H7 (cell line): ENCODE measurements around the gene NOXO1. TPM values are rescaled to one million over a fixed set of nuclear protein-coding genes. Genes with fewer than 3 reads are reported as not detected.

Experiments
- total RNA-seq: library from RNA; depleted of rRNA; stranded (reverse); fragments of >200 nt; shearing (Covaris generic); gene quantifications from 2 replicates; pipeline ENCODE4 v1.2.3, GENCODE V29; 2014; rRNA removed

Gene NOXO1
- total RNA-seq, 1 experiment from 2014 or later: not detected

Other genes with a start within 250 kb of the NOXO1 start
- 147 and 179 TPM in 2 replicates for gene NME3, start 209.9 kb downstream of the NOXO1 start, total RNA-seq
- gene EME2, start 208.7 kb downstream of the NOXO1 start, total RNA-seq: 12.7 and 15.3 TPM in 2 replicates
- 304 and 324 TPM in 2 replicates for gene MRPS34, start 208.3 kb downstream of the NOXO1 start, total RNA-seq
- gene SPSB3, start 198.9 kb downstream of the NOXO1 start, total RNA-seq: 43.3 and 60.4 TPM in 2 replicates
- 138 and 152 TPM in 2 replicates for gene NUBP2, start 198.5 kb downstream of the NOXO1 start, total RNA-seq
- not detected in 2 replicates for gene IGFALS, start 187.8 kb downstream of the NOXO1 start, total RNA-seq
- 45.6 and 51.8 TPM in 2 replicates for gene HAGH, start 154.6 kb downstream of the NOXO1 start, total RNA-seq
- gene FAHD1, start 154.3 kb downstream of the NOXO1 start, total RNA-seq: 18.2 and 26.1 TPM in 2 replicates
- gene MEIOB, start 109.3 kb downstream of the NOXO1 start, total RNA-seq: 6.4 and 7.9 TPM in 2 replicates
- gene HS3ST6, start 63.1 kb downstream of the NOXO1 start, total RNA-seq: not detected in 2 replicates
- 13.2 and 16.1 TPM in 2 replicates for gene MSRB1, start 38.3 kb downstream of the NOXO1 start, total RNA-seq
- 0.44 TPM in 1 of 2 replicates, not detected in the other for gene RPL3L, start 26.8 kb downstream of the NOXO1 start, total RNA-seq
- gene NDUFB10, start 21.9 kb downstream of the NOXO1 start, total RNA-seq: 305 and 403 TPM in 2 replicates
- 4,719 and 5,018 TPM in 2 replicates for gene RPS2, start 16.6 kb downstream of the NOXO1 start, total RNA-seq
- not detected in 2 replicates for gene RNF151, start 14.6 kb downstream of the NOXO1 start, total RNA-seq
- gene TBL3, start 9.4 kb downstream of the NOXO1 start, total RNA-seq: 91.7 and 104 TPM in 2 replicates
- 75.1 and 77.8 TPM in 2 replicates for gene GFER, start 2.7 kb upstream of the NOXO1 start, total RNA-seq
- gene SYNGR3, start 8.5 kb upstream of the NOXO1 start, total RNA-seq: 38.6 and 60.0 TPM in 2 replicates
- gene ZNF598, start 28.4 kb upstream of the NOXO1 start, total RNA-seq: 28.4 and 30.8 TPM in 2 replicates
- 2.0 and 2.3 TPM in 2 replicates for gene NPW, start 38.3 kb upstream of the NOXO1 start, total RNA-seq
- 14.0 and 17.1 TPM in 2 replicates for gene NHERF2, start 45.4 kb upstream of the NOXO1 start, total RNA-seq
- 104 and 108 TPM in 2 replicates for gene NTHL1, start 66.4 kb upstream of the NOXO1 start, total RNA-seq
- 37.6 and 42.6 TPM in 2 replicates for gene TSC2, start 66.5 kb upstream of the NOXO1 start, total RNA-seq
- gene PKD1, start 154.4 kb upstream of the NOXO1 start, total RNA-seq: 45.6 and 64.4 TPM in 2 replicates
- 9.2 and 10.7 TPM in 2 replicates for gene RAB26, start 167.2 kb upstream of the NOXO1 start, total RNA-seq
- gene TRAF7, start 174.3 kb upstream of the NOXO1 start, total RNA-seq: 147 and 153 TPM in 2 replicates
- gene CASKIN1, start 215.1 kb upstream of the NOXO1 start, total RNA-seq: 1.5 and 2.0 TPM in 2 replicates
- 25.4 and 28.6 TPM in 2 replicates for gene MLST8, start 224.0 kb upstream of the NOXO1 start, total RNA-seq
- gene BRICD5, start 229.4 kb upstream of the NOXO1 start, total RNA-seq: 3.9 and 7.4 TPM in 2 replicates
- 42.5 and 57.4 TPM in 2 replicates for gene PGP, start 233.4 kb upstream of the NOXO1 start, total RNA-seq
- gene E4F1, start 242.1 kb upstream of the NOXO1 start, total RNA-seq: 33.4 and 36.8 TPM in 2 replicates